ENCODE data around the gene PCP2. TPM values are rescaled to one million over a fixed set of nuclear protein-coding genes. Genes with fewer than 3 reads are reported as not detected.

PCP2 gene
- total and polyA plus RNA-seq, 2 of the 8 experiments (the other 6 are each of a cell fraction or from before 2014, with no cell fraction given), result not detected

DNA sequence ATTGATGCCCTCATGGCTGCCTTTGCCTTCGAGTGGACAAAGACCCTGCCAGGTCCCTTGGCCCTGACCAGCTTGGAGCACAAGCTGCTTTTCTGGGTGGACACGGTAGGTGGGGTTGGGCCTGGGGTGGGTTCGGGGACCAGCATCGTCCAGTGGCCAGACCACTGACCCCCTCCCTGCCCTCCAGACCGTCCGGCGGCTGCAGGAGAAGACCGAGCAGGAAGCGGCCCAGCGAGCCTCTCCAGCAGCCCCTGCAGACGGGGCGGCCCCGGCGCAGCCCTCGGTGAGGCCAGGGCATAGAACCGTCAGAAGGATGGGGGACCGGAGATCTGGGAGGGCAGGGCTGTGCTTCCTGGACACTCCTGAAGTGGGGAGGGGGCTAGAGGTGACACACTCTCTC lies 27.2 kb downstream of the PCP2 start:
- no peak for FAIRE-seq

More for the DNA sequence above, 27.2 kb downstream of the PCP2 start:
- H2AFZ ChIP-seq (ENCODE audit: low read length), result no peak overlapping the region
- H3K79me1 ChIP-seq (ENCODE audit: low read depth, low read length), result peaks cover 2% of the 10 kb centered on the region
- H2BK15ac ChIP-seq (ENCODE audit: low read length), result no peak overlapping the region
- no peak overlapping the region for H3K4me2 ChIP-seq (ENCODE audit: insufficient read depth in 1 of 2, low read depth in 2 of 2, low read length in 2 of 2)
- no peak overlapping the region for H2BK120ac ChIP-seq (replicated peaks; ENCODE audit: low read depth, low read length)
- H4K8ac ChIP-seq (ENCODE audit: extremely low read depth, insufficient read depth, low read length), result no peak overlapping the region
- no peak overlapping the region for H3K18ac ChIP-seq (ENCODE audit: extremely low read depth, low read length)
- 92% methylated on average over 12 of the region's 17 CpGs; no CpG with 5 or more reads in 1 of the 2 experiments for WGBS, 2 experiments (ENCODE audit: extremely low coverage in 1 of 2, insufficient coverage in 1 of 2, insufficient read length in 1 of 2, insufficient replicate concordance in 2 of 2, low coverage in 1 of 2, low lambda C conversion rate in 2 of 2, missing lambda C conversion rate in 1 of 2)
- no peak overlapping the region for H3K27ac ChIP-seq (ENCODE audit: low read depth, low read length)
- no peak overlapping the region for H3K56ac ChIP-seq (replicated peaks; ENCODE audit: insufficient read length, low read depth, low read length)
- no peaks in the 10 kb centered on the region for H3K23me2 ChIP-seq (ENCODE audit: low read depth, low read length)
- H3K4me3 ChIP-seq (ENCODE audit: extremely low read depth in 1 of 4, insufficient read depth in 2 of 4, low read depth in 3 of 4, low read length in 4 of 4), result no peak overlapping the region
- POLR2A ChIA-PET (ENCODE audit: partially characterized antibody), result interaction anchor here (0.6 to 6.2 kb wide), 5 partner anchors 11 to 29 kb away, joined by 3 to 29 read pairs (median 4); no protein-coding TSS in a partner anchor
- H2BK20ac ChIP-seq (ENCODE audit: low read length), result no peak overlapping the region
- H3K23ac ChIP-seq (ENCODE audit: insufficient read length), result no peak overlapping the region
- no peak overlapping the region for H2BK12ac ChIP-seq (ENCODE audit: low read depth, low read length)
- no peaks in the 10 kb centered on the region; a peak in 3 of 7 replicates for H3K4me1 ChIP-seq (replicated peaks in 1 of 4; ENCODE audit: control insufficient read depth in 3 of 4, insufficient read depth in 4 of 4, low read length in 3 of 4)
- no peak overlapping the region for H3K9ac ChIP-seq (replicated peaks in 1 of 4; ENCODE audit: extremely low read depth in 1 of 4, low read depth in 3 of 4, low read length in 3 of 4)
- H3K14ac ChIP-seq (ENCODE audit: insufficient read length), result no peak overlapping the region
- H3K36me3 ChIP-seq (ENCODE audit: control insufficient read depth in 2 of 4, insufficient read depth in 4 of 4, low read length in 3 of 4), result peaks cover 2 to 16% (median 8%) of the 10 kb centered on the region in 4 experiments; a peak in 5 of 8 replicates
- CTCF ChIA-PET (ENCODE audit: partially characterized antibody), result interaction anchor here (0.9 to 1.7 kb wide), 2 partner anchors 11 to 38 kb away, joined by 3 to 6 read pairs; no protein-coding TSS in a partner anchor
- DNase-seq (ENCODE audit: low read depth in 1 of 2, low spot score in 2 of 2), result no peak
- TF ChIP-seq NRF1 (IDR thresholded peaks at IDR 0.05; ENCODE audit: low read depth, low read length), result no peak
- TF ChIP-seq CBX5 (IDR thresholded peaks at IDR 0.05; ENCODE audit: low read depth, low read length), result no peak
- TF ChIP-seq GTF2F1 (IDR thresholded peaks at IDR 0.05; ENCODE audit: borderline replicate concordance, low read depth, low read length), result no peak
- TF ChIP-seq CEBPB (IDR thresholded peaks at IDR 0.05; ENCODE audit: low read depth, low read length), result no peak
- TF ChIP-seq RFX5 (IDR thresholded peaks at IDR 0.05; ENCODE audit: borderline replicate concordance, low read depth, low read length), result no peak
- no peak for TF ChIP-seq CREB1 (IDR thresholded peaks at IDR 0.05)
- no peak for TF ChIP-seq RXRA (IDR thresholded peaks at IDR 0.05; ENCODE audit: insufficient read depth, low read depth, low read length)
- no peak for TF ChIP-seq JUN (IDR thresholded peaks at IDR 0.05; ENCODE audit: low read depth, low read length)
- no peak for TF ChIP-seq ZNF274 (IDR thresholded peaks at IDR 0.05; ENCODE audit: borderline replicate concordance, extremely low read depth, low read length)
- TF ChIP-seq TBP (IDR thresholded peaks at IDR 0.05; ENCODE audit: low read depth, low read length), result no peak
- no peak for TF ChIP-seq BACH1 (IDR thresholded peaks at IDR 0.05; ENCODE audit: low read length)
- TF ChIP-seq ASH2L (IDR thresholded peaks at IDR 0.05; ENCODE audit: low read length), result no peak
- no peak for TF ChIP-seq TAF7 (optimal IDR thresholded peaks at IDR 0.05; ENCODE audit: borderline replicate concordance, low read depth, low read length)
- H3K9me3 ChIP-seq (ENCODE audit: insufficient read depth in 2 of 2, low read depth in 1 of 2, low read length in 1 of 2), result no peaks in the 10 kb centered on the region
- peaks cover 3 to 22% of the 10 kb centered on the region in 2 experiments for H4K20me1 ChIP-seq (replicated peaks in 1 of 2; ENCODE audit: control insufficient read depth in 1 of 2, insufficient read depth in 2 of 2, low read length in 2 of 2)
- H4K91ac ChIP-seq (replicated peaks; ENCODE audit: insufficient read length, low read length), result no peak overlapping the region
- H3K27me3 ChIP-seq (replicated peaks in 1 of 4; ENCODE audit: control insufficient read depth in 3 of 4, extremely low read depth in 1 of 4, insufficient read depth in 3 of 4, low read length in 3 of 4), result no peaks in the 10 kb centered on the region
- peaks cover 0 to 5% of the 10 kb centered on the region in 2 experiments; a peak in 2 of 4 replicates for H3K79me2 ChIP-seq (ENCODE audit: control insufficient read depth in 1 of 2, insufficient read depth in 2 of 2, low read length in 2 of 2)
- H2BK5ac ChIP-seq (ENCODE audit: low read depth, low read length), result no peak overlapping the region
- no peak overlapping the region for H3K4ac ChIP-seq (replicated peaks; ENCODE audit: insufficient read length, low read depth, low read length)
- H2AK5ac ChIP-seq (ENCODE audit: low read depth, low read length), result no peak overlapping the region
- H4K5ac ChIP-seq (ENCODE audit: insufficient read length, low read depth, low read length), result no peak overlapping the region
